A204.1 (cell line): ENCODE measurements around the gene C2CD2.

Experiments used
- FAIRE-seq: peaks from 2 replicates; lab custom pipeline; 2012; peaks lifted over from hg19 to GRCh38; lab: Jason Lieb, UNC

The C2CD2 gene

DNA sequence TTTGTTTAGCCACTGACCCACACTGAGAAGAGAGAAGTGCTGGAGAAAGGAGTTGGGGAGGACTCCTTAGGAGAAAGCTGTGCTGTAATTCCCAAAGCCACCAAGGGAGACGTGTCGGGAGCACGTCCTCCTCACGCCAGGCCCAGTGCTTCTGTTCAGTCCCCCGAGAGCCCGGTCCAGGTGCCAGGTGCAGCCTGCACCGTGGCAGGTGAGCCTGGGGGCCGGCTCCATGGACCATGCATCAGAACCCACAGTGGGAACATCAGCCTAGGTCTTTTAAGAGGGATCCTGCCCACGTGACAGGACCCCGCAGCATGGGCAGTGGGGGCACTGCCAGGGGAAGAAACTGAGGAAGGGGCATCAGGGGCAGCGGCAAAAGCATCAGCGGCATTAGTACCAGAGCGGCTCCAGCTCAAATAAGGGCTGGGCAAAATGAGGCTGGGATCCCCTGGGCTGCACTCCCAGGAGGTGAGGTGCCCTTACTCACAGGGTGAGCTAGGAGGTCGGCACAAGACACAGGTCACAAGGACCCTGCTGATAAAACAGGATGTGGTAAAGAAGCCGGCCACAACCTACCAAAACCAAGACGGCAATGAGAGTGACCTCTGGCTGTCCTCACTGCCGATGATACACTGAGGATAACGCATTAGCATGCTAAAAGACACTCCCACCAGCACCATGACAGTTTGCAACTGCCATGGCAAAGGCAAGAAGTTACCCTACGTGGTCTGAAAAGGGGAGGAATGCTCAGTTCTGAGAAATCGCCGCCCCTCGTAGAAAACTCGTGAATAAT, 50.1 kb downstream of the C2CD2 start:
- FAIRE-seq: no peak

DNA sequence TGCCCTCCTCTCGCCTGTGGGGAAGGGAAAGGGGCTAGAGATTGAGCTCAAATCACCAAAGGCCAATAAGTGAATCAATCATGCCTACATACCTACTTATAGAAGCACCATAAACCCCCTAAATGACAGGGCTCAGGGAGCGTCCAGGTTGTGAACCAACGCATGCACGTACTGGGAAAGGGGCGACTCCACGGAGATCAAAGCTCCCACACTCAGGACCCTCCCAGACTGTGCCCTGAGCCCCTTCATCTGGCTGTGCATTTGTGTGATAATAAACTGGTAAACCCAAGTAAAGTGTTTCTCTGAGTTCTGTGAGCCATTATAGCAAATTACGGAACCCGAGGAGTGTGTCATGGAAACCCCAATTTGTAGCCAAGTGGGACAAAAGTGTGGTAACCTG, 50.9 kb downstream of the C2CD2 start:
- no peak for FAIRE-seq

DNA sequence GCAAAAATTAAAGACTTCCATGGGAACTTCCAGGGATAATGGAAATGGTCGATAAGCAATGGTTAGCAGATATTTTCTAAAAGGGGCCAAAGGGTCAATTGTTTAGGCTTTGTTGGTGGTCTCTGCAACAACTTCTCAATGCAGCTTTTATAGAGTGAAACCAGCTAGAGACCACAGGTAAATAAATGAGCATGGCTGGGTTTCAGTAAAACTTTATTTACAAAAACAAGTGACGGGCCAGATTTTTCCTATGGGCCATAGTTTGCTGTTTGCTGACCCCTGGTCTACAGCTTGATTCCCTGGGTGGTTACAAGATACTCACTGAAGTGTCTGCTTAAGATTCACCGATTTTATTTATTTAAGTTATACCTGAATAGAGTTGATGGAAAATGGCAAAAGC, 52.0 kb downstream of the C2CD2 start:
- FAIRE-seq: no peak

DNA sequence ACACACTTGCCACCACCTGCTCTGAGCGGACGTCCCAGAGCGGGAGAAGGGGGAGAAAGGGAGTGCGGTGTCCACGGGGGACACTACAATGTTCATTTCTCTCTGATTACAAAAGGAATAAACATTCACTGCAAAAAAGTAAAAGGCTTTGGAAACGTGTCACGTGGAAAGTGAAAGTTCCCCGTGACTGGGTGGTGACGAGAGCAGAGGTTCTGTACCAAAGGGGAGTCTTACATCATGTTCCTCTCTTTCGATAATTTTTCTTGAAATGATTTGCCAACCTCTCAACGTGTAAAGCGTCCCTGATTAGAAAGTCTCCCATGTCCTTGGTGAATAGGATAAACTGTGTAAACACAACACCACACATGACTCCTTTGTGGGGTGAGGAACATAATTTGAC, 52.7 kb downstream of the C2CD2 start:
- no peak for FAIRE-seq

DNA sequence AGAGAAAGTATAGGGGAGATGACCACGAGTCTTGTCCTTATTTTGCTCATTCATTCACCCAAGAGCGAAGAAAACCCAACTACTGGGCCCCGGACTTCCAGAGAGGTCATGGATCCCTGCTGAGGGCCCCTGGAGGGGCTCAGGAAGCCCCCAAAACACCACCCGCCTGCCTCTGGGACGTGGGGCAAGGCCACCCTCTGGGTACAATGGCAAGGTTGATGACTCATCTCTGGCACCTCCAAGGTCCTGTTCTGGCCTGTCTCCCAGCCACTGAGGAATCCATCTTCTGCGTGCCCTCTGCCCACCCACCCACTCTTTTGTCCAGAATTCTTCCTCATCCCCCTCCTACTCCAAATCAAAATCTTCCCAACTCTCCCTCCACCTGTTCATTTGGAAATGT, 53.4 kb downstream of the C2CD2 start:
- FAIRE-seq: no peak

DNA sequence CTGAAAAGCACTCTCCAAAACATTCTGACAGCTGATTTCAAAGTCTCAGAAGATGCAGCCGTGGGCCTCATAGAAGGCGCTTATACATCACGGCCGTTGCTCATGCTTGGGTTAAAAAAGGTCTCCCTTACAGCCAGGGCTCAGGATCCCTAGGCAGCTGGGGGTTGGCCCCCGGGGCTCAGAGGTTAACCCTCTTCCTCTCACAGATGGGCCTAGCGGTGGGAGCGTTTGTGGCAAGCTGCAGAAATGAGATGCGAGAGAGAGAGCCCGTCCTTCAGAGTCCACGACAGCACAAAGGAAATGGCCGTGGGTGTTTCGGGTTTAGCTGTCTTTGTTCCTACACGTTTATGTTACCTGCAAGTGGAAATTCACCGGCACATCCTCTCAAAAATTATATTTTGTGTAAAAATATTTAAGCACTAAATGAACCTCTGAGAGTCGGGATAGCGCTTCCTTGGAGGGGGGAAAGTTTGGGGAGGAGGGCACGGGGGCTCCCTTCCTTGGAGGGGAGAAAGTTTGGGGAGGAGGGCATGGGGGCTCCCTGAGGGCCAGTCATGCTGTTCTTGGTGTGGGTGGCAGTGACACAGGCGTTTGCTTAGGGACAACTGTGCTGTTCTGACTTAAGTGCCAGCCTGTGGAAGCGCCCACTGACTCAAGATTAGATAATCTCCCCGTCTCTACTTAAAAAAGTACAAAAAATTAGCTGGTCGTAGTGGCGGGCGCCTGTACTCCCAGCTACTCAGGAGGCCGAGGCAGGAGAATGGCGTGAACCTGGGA, 54.2 kb downstream of the C2CD2 start:
- FAIRE-seq: no peak

DNA sequence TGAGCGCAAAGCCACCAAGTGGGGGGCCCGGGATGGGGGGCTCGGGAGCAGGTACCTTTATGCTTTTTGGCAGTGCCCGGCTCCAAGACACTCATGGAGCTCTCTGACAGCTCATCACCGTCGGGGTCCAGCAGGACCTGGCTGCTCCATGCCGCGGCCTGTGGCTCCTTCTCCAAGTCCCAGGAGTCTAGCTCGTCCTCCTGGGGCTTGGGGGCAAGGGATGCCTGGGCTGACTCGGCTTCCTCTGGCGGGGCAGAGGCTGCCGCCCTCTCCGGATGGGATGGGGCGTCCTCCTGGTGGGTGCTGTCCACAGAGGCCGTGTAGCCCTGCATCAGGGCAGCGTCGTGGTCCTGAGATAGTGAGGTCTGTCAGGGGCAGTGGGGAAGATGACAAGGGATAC, 54.8 kb downstream of the C2CD2 start:
- FAIRE-seq: no peak

DNA sequence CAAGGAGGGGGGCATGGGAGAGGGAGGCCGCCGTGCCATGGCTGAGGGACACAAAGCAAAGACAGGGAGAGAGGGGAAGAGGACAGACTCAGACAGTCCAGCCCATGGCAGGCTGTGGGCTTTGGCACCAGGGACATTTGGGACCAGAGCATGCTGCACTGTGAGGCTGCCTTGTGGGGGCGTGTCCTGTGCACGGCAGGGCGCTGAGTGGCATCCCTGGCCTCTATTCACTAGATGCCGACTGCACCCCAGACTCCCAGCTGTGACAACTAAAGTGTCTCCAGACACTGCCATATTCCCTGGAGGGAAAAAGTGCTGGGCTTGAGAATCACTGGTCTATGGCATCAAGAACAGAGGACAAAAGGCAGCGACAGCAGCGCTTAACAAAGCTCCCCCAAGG, 56.1 kb downstream of the C2CD2 start:
- no peak for FAIRE-seq

DNA sequence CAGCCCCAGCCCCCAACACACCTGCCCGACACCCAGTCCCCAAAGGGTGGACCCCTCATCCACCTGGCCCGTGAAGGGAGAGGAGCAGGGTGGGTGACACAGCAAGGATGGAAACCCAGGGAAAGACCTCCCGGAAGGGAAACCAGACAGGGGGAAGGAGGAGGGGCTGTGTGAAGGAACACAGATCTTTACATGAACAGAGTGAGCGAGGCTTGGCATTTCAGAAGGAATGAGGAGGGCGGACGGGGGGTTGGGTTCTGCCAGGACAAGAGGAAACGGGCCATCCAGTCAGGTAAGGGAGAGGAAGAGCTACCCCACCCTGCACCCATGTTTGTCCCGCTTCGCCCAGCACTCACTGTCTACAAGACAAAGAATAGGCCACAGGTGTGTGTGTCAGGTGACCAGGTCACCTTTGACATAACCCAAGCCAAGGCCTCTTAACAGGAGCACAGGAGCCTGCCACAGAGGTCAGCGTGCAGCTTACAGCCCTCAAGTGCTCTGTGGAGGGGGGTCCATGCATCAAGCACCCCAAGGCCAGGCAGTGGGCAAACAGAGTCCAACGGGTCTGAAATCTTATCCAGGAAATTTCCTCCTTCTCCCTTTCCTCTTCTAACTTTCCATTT, 56.7 kb downstream of the C2CD2 start:
- FAIRE-seq: no peak

DNA sequence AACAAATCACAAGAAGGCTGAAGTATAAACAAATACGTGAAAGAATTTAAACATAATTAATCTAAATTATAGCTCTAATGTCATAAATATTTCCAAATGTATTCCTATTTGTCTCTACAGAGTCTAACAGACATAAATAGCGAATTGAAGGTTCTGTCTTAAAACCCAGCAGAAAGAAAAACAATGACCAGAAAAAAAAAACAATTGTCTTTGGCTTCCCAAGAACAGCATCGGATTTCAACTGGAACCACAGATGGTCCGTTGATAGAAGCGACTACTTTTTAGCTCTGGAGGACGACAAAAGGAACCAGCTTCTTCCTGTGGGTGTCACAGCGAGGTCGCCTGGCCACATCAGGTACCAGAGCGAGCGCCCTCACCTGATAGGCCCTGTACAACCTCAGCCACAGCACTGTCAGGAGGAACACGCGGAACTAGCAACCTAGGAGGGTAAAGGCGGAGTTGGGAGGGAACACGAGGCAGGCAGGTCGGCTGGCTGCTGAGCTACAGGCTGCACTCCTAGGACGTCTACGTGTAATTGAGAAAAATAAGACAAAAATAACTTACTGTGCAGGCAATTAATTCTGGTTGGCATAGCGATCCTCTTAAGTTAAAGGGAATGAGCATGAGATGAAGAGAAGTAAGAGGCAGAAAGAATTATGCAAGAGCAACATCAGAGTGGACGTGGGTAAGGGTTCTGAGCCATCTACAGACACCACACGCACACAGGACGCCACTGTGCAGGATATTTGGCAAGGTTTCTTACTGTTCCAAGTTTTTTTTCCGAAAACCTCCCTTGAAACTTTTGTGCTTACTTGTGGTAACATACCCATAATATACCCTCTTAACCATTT, 58.0 kb downstream of the C2CD2 start:
- FAIRE-seq: no peak

DNA sequence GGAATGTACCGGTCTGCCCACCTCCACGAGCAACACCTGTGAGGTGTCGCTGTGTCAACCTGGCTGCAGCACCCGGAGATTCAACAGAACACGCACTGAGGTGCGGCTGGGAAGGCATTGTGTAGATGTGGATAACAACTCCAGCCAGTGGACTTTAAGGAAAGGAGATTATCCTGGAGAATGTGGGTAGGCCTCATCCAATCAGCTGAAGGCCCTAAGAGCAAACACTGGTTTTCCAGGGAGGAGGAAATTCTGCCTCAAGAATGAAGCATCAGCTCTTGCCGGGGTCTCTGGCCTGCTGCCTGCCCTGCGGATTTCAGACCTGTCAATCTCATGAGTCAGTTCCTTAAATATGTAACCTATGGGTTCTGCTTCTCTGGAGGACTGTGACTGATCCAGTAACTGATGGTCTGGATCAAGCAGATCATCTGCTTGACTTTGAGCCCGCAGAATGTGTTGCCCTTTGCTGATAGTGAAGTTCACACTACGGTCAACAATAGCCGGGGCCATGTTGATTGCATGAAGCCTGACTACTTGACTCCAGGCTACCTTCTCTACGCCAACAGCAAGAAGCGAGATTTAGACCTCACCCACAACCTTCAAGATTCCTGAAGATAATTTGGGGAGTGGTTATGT, 58.8 kb downstream of the C2CD2 start:
- FAIRE-seq: no peak

DNA sequence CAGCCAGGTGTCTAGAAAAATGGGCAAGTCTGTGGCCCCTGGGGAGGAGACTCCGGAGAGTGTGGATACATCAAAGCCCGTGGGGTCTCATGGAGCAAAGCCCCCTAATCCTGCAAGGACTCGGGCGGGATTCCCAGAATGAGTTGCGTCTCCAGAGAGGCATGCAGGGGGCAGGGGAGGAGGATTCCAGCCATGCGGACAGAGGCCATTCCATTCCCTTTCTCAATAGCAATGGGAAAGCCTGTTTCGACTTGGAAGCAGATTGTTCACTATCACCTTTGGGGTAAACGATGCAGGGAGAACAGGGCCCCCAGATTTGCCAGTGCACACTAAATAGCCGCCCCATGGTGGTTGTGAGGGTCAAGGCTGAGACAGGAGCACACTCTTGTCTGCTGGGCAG, 59.3 kb downstream of the C2CD2 start:
- no peak for FAIRE-seq

DNA sequence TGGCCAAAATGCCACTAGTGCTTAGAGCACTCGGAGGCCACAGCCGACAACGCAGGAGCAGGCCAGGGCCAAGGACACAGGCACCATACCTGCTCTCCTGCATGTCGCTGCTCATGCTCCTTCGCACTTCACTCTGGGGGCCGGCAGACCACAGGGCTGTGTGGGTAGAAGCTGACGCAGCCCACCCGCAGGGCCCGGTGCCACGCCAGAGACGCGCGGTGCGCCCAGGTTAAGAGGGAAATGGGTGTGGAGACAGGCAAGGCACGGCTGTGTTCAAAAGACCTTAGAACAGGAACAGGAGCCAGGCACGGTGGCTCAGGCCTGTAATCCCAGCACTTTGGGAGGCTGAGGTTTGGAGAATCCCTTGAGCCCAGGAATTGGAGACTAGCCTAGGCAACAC, 61.1 kb downstream of the C2CD2 start:
- no peak for FAIRE-seq

DNA sequence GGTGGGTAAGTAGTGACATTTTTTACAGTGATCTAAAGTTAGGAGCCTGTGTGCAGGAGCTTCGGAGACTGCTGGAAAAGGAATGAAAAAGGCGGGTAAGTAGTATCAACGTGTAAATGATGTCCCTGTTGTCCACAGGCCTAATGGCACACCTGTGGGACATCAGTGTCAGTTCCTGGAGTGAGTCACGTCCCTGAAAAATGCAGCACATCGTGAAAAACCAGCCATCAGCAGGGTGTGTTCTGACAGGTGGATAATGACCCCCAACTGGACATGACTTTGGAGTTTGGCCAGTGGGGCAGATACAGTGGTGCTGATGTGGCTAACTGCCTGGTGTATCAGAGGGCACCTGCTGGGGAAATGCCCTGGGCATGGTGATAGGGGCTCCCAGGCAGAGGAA, 62.7 kb downstream of the C2CD2 start:
- FAIRE-seq: no peak

DNA sequence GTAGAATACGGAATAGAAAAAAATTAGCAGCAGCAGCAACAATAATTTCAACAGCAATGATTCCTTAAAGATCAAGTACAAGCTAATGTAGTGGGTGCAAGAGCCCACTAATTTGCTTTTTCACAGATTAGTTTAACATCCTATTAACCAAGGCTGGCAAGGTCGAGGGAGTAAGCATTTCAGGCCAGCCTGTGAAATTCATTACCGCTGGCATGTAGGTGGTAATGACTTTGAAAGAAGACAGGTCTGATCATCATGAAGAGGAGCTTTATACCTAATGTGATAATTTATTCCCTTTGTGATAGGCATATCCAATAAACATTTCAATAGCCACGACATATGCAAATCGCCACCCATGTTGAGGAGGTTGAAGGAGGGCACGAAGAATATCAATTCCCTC, 63.5 kb downstream of the C2CD2 start:
- FAIRE-seq: no peak

DNA sequence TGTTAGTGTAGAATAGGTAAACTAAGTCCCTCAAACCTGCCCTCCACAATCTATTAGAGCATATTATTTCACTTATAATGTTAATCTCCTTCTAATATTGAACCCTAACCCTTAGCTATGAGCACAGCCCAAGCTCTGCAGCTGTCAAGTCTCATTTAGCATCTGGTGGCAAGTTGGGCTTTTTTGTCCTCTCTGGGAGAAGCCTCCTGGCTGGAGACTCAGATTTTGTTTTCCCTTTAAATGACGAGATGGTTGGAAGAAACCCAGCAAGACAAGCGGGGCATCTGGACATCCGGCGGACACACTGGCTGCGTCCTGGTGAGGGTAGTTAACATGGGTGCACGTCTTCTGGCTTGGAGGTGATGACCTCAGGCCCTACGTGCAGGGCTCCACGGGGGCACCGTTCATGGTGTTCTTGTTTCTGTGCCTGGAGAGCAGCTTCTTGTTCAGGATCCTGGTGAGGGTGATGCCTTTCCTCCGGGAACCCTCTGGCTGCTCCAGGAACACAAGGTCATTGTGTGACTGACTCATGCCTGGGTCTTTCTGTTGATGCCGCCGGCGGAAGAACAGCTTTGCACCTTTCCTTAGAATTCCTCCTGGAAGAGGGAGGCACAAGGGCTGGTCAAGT, 65.0 kb downstream of the C2CD2 start:
- FAIRE-seq: no peak

DNA sequence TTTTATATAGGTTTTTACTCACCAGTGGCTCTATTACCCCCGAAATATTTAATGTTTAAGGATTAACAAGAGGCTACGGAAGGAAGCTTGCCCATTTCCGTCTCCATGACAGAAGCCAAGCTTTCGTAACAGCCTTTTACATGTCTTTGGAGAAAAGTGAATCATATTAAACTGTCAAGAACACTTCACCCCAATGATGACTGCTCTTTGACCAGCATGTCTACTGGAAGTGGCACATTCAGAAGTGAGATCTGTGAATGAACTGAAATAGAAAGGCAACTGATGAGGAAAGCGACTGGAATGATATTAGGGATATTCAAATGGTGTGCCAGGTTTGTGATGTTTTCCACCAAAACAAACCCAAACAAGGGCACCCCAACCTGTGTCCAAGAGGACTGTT, 66.2 kb downstream of the C2CD2 start:
- FAIRE-seq: no peak

DNA sequence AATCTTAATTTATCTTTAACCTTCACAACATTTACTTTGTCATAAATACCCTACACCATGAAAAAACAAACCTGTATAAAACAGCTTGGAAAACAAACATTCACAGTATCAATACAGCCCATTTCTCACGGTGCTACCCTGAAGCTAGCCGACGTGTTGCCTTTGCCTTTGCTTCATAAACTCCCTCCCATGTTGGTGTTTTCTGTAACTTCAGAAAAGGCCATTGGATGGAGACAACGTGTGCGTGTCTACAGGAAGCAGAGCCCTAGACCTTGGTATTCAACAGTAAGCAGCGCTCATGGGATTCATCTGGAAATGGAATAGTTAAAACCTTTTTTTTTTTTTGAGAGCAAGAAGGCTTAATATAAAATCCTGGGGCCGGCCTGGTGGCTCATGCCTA, 67.5 kb downstream of the C2CD2 start:
- FAIRE-seq: no peak

DNA sequence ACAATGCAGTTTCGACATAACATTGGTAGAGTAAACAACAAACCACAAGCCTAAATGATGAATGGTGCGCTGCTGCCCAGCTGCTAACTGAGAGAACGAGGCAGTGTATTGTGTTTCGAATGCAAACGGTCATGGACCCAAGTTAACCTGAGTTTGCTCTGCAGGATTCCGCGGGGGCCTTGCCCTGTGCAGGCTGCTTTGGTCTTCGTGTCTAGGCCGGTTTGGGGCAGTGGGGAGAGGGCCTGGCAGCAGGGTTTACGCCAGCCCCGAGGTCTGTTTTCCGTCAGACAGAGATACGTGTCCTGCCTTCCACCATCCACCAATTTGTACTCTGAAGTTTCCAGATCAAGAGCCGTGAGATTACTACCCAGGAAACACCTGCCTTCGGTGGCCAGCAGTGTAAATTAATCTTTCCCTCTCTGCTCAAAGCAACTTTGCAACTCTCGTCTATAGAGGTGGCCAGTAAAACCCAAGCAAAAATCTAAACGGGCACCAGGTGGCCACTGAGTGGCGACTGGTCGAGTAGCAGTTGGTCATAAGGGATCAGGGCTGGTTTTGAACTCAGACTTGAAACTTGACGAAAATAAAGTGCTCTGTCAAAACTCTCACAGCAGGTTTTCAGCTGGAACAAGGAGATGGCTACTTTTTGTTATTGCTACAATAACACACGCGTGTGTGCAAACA, 68.3 kb downstream of the C2CD2 start:
- FAIRE-seq: no peak

DNA sequence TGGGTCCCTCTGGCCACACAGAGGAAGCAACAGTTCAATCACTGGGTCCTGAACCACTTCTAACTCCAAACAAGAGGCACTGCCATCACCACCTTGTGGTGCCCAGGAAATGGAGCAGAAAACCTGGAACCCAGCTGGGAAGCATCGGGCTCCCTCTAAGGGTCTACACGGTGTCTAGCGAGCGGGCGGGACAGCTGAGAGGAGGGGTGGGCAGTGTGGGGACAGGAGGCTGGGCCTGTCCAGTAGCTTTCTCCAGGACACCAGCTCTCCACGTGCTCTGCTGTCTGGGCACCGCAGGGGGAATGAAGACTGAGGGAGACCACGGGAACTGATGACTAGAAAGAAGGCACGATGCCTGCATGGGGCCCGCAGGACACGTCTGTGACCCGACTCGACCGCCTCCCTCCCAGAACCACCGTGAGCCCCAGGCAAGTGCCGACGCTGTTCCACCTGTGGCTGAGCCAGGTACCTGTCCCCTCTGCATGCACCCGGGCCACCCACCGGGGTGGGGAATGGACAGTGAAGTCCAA, 69.3 kb downstream of the C2CD2 start:
- no peak for FAIRE-seq

DNA sequence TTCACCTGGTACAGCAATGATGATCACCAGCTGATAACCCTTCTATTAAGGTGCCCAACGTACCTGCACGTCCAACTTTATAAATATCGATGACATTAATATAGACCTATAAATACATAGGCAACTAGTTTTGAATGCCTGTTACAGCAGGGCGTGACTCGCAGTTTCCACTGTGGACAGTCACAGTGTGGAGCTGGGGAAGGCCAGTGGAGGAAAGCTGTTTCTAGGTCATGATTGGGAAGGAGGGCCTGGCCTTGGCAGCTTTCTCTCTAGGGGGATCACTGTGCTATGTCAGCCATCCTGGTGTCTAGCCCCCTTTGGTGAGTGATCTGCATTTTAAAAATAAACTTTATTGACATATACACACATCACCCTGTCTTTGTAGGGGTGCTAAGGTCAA, 70.2 kb downstream of the C2CD2 start:
- FAIRE-seq: no peak
